Keratinocyte (primary cell): ENCODE data around the gene SLC10A4. TPM values are rescaled to one million over a fixed set of nuclear protein-coding genes. Genes with fewer than 3 reads are reported as not detected.

ENCODE experiments used
- DNase-seq: peaks from one replicate; pipeline ENCODE4 v3.0.0-alpha.2; 2011; ENCODE audit warnings: low read depth, missing footprints, low spot score
- FAIRE-seq: peaks from 2 replicates; lab custom pipeline; 2011; peaks lifted over from hg19 to GRCh38; lab: Jason Lieb, UNC
- H2AFZ ChIP-seq: 2 replicates; pipeline ENCODE4 v1.6.0; 2012; ENCODE audit warnings: low read length, control low read depth, inconsistent platforms; ENCODE audit not compliant: control insufficient read depth
- H3K27ac ChIP-seq: 2 replicates; pipeline ENCODE4 v1.5.1; 2011; ENCODE audit warnings: low read length; ENCODE audit not compliant: control insufficient read depth, insufficient read depth
- H3K27me3 ChIP-seq: 3 replicates; pipeline ENCODE4 v1.6.0; 2011; ENCODE audit warnings: low read length; ENCODE audit not compliant: control insufficient read depth, insufficient read depth; ENCODE audit errors: extremely low read depth
- H3K36me3 ChIP-seq, 2 experiments: 2 replicates in 1 of 2; 3 replicates in 1 of 2; pipeline ENCODE4 v1.5.1; 2011; ENCODE audit warnings: low read length in 2 of 2, mild to moderate bottlenecking in 1 of 2; ENCODE audit not compliant: control insufficient read depth in 2 of 2, insufficient read depth in 2 of 2; ENCODE audit errors: extremely low read depth in 1 of 2
- H3K4me1 ChIP-seq: 3 replicates; pipeline ENCODE4 v1.5.1; 2011; ENCODE audit warnings: low read length; ENCODE audit not compliant: control insufficient read depth, insufficient read depth; ENCODE audit errors: extremely low read depth
- H3K4me2 ChIP-seq: 3 replicates; pipeline ENCODE4 v1.6.0; 2011; ENCODE audit warnings: low read depth, low read length; ENCODE audit not compliant: control insufficient read depth, insufficient read depth; ENCODE audit errors: extremely low read depth
- H3K4me3 ChIP-seq, 3 experiments: fragments of 200-600 bp in 1 of 3; sonication (generic) in 1 of 3; 2 replicates in 2 of 3; 3 replicates in 1 of 3; pipeline ENCODE4 v1.5.1; 2011 to 2016; ENCODE audit warnings: low read length in 3 of 3, mild to moderate bottlenecking in 3 of 3, control low read depth in 2 of 3, inconsistent platforms in 1 of 3, low read depth in 1 of 3, mixed read lengths in 1 of 3, mixed run types in 1 of 3, moderate library complexity in 1 of 3; ENCODE audit not compliant: control insufficient read depth in 2 of 3, insufficient read depth in 2 of 3; ENCODE audit errors: extremely low read depth in 1 of 3
- H3K79me2 ChIP-seq: 2 replicates; pipeline ENCODE4 v1.6.0; 2012; ENCODE audit warnings: low read length; ENCODE audit not compliant: control insufficient read depth, insufficient read depth
- H3K9ac ChIP-seq: 3 replicates; pipeline ENCODE4 v1.6.0; 2011; ENCODE audit warnings: low read length; ENCODE audit not compliant: control insufficient read depth, insufficient read depth; ENCODE audit errors: extremely low read depth
- H3K9me1 ChIP-seq: 3 replicates; pipeline ENCODE4 v1.6.0; 2011; ENCODE audit warnings: low read length; ENCODE audit not compliant: control insufficient read depth, insufficient read depth; ENCODE audit errors: extremely low read depth
- H3K9me3 ChIP-seq: 2 replicates; pipeline ENCODE4 v1.5.1; 2012; ENCODE audit warnings: low read depth, low read length; ENCODE audit not compliant: control insufficient read depth
- H4K20me1 ChIP-seq: 3 replicates; pipeline ENCODE4 v1.6.0; 2011; ENCODE audit warnings: low read length; ENCODE audit not compliant: control insufficient read depth, insufficient read depth; ENCODE audit errors: extremely low read depth
- EZH2 ChIP-seq: IDR thresholded peaks from one replicate; pipeline ENCODE4 v1.6.1; 2012; ENCODE audit warnings: inconsistent platforms, mild to moderate bottlenecking, low read length, moderate library complexity
- dilution Hi-C: fragments of 300-500 bp; cut with MboI; formaldehyde crosslinking; loops from one replicate; pipeline ENCODE4 v1.7.0; 2020; ENCODE audit warnings: low sequenced_read_pairs; ENCODE audit not compliant: extremely low pct_ligation_motif_present
- polyA plus RNA-seq, 5 experiments: library from polyadenylated mRNA; depleted of rRNA in 3 of 5; stranded (reverse) in 3 of 5; stranded (forward) in 1 of 5; unstranded in 1 of 5; fragments of >200 nt; gene quantifications; 1 replicate in 1 of 5; 2 replicates in 3 of 5; 3 replicates in 1 of 5; pipeline versions ENCODE4 v1.2.1 to v1.2.3, GENCODE V29; 2011 to 2012; ENCODE audit warnings: missing spikeins in 2 of 5, low read depth in 1 of 5, low replicate concordance in 1 of 5
- TF ChIP-seq, protein P1 (sequence below), 3 experiments: IDR thresholded peaks in 1 of 3; conservative IDR thresholded peaks in 1 of 3; optimal IDR thresholded peaks in 1 of 3; 2 replicates in 2 of 3; 3 replicates in 1 of 3; pipeline versions ENCODE3 to v1.5.1; 2011; ENCODE audit warnings: low read length in 3 of 3, mild to moderate bottlenecking in 3 of 3, moderate library complexity in 2 of 3, control low read depth in 1 of 3, inconsistent platforms in 1 of 3; ENCODE audit not compliant: insufficient read depth in 2 of 3; ENCODE audit errors: extremely low read depth in 1 of 3

Gene SLC10A4
- polyA plus RNA-seq, 1 donor (not counting 4 experiments of a cell fraction or from before 2014, with no cell fraction given), result 0.07 TPM

DNA sequence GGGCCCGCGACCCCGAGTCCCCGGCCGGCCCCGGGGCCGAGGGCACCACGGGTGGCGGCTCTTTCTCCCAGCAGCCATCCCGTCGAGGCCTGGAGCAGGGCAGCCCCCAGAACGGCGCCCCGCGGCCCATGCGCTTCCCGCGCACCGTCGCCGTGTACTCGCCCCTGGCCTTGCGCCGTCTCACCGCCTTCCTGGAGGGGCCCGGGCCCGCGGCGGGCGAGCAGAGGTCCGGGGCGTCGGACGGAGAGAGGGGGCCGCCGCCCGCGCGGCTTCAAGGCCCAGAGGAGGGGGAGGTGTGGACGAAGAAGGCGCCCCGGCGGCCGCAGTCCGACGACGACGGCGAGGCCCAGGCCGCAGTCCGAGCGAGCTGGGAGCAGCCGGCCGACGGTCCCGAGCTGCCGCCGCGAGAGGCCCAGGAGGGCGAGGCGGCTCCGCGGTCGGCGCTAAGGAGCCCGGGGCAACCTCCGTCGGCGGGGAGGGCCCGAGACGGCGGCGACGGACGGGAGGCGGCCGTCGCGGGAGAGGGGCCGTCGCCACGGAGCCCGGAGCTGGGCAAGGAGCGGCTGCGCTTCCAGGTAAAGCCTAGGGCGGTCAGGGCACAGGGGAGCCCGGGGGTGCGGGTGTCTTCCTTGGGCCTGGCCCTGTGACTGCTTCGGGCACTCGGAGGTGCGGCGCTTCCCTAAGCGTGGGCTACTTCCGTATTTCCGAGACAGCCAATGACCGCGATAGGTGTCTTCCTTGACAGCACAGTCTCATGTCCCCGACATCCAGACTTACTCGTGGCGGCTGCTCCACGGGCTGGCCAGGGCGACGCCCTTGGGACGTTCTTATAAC lies 7.8 kb downstream of the SLC10A4 start:
- H3K4me2 ChIP-seq, result no peak overlapping the region
- H3K4me1 ChIP-seq, result no peaks in the 10 kb centered on the region
- no peak for FAIRE-seq
- no peak overlapping the region for H3K27ac ChIP-seq
- no peak overlapping the region for H2AFZ ChIP-seq
- no peaks in the 10 kb centered on the region for H3K9me3 ChIP-seq
- no peak for DNase-seq
- H3K27me3 ChIP-seq, result peaks cover 36% of the 10 kb centered on the region
- no peaks in the 10 kb centered on the region for H3K79me2 ChIP-seq
- TF ChIP-seq, protein P1, sequence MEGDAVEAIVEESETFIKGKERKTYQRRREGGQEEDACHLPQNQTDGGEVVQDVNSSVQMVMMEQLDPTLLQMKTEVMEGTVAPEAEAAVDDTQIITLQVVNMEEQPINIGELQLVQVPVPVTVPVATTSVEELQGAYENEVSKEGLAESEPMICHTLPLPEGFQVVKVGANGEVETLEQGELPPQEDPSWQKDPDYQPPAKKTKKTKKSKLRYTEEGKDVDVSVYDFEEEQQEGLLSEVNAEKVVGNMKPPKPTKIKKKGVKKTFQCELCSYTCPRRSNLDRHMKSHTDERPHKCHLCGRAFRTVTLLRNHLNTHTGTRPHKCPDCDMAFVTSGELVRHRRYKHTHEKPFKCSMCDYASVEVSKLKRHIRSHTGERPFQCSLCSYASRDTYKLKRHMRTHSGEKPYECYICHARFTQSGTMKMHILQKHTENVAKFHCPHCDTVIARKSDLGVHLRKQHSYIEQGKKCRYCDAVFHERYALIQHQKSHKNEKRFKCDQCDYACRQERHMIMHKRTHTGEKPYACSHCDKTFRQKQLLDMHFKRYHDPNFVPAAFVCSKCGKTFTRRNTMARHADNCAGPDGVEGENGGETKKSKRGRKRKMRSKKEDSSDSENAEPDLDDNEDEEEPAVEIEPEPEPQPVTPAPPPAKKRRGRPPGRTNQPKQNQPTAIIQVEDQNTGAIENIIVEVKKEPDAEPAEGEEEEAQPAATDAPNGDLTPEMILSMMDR (optimal IDR thresholded peaks at IDR 0.05 in 1 of 3, IDR thresholded peaks at IDR 0.05 in 1 of 3, conservative IDR thresholded peaks at IDR 0.05 in 1 of 3; ENCODE audit: extremely low read depth in 1 of 3, insufficient read depth in 2 of 3, low read length in 3 of 3), result no peak
- TF ChIP-seq EZH2, result no peak
- H4K20me1 ChIP-seq, result no peaks in the 10 kb centered on the region
- no peaks in the 10 kb centered on the region for H3K9me1 ChIP-seq
- dilution Hi-C loops, result no loop called here
- no peak overlapping the region for H3K4me3 ChIP-seq
- H3K9ac ChIP-seq, result no peak overlapping the region
- H3K36me3 ChIP-seq, result no peaks in the 10 kb centered on the region

DNA sequence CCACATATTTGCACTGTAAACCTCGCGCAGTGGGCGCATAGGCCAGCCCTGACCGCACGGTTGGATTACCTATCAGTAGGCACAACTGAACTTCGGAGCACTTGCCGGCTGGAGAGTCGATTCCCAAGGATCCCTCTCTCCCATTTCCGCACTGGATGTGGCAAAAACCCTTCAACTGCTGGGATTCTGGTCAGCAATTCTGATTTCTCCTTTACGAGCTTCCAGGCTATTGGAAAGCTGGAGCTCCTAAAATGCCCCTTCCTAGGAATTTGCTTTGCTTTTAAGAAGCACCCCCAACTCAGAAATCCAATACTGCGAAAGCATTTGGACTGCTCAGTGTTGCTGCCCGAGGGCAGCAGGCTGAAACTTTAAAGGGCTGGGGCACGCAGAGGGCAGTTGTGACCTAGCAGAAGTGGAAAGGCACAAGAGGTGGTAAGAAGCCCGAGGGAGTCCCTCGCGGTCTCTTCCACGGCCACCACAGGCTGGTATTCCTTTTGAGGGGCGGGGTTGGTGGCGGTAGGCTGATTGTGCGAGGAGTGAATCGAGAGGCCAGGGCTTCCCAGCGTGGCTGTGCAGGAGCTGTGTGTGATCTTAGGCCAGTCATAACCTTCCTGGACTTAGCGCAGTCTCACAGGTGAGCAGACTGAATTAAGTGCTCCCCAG lies 8.5 kb downstream of the SLC10A4 start:
- no peak for TF ChIP-seq EZH2
- TF ChIP-seq, protein P1 (optimal IDR thresholded peaks at IDR 0.05 in 1 of 3, IDR thresholded peaks at IDR 0.05 in 1 of 3, conservative IDR thresholded peaks at IDR 0.05 in 1 of 3; ENCODE audit: extremely low read depth in 1 of 3, insufficient read depth in 2 of 3, low read length in 3 of 3), result no peak
- H3K4me2 ChIP-seq, result no peak overlapping the region
- H3K79me2 ChIP-seq, result no peaks in the 10 kb centered on the region

More for the DNA sequence above, 8.5 kb downstream of the SLC10A4 start:
- H3K27me3 ChIP-seq, result peaks cover 36% of the 10 kb centered on the region
- H3K4me1 ChIP-seq, result no peaks in the 10 kb centered on the region
- H3K9me3 ChIP-seq, result no peaks in the 10 kb centered on the region
- no peak overlapping the region for H3K9ac ChIP-seq
- no peak overlapping the region for H3K4me3 ChIP-seq
- H3K36me3 ChIP-seq, result no peaks in the 10 kb centered on the region
- H2AFZ ChIP-seq, result no peak overlapping the region
- no peaks in the 10 kb centered on the region for H3K9me1 ChIP-seq
- FAIRE-seq, result no peak
- H4K20me1 ChIP-seq, result no peaks in the 10 kb centered on the region
- DNase-seq, result no peak
- dilution Hi-C loops, result no loop called here
- no peak overlapping the region for H3K27ac ChIP-seq
